RPMI8226 (cell line): ENCODE results near the gene IL15RA.
"Not testable (repeated sequence)": the region's sequence is repeated elsewhere in the genome, so short reads cannot be mapped to it uniquely, and the experiment has no call there.

ENCODE experiments used
- DNase-seq: peaks from one replicate; pipeline ENCODE4 v3.0.0-alpha.2; 2015

Gene IL15RA

DNA sequence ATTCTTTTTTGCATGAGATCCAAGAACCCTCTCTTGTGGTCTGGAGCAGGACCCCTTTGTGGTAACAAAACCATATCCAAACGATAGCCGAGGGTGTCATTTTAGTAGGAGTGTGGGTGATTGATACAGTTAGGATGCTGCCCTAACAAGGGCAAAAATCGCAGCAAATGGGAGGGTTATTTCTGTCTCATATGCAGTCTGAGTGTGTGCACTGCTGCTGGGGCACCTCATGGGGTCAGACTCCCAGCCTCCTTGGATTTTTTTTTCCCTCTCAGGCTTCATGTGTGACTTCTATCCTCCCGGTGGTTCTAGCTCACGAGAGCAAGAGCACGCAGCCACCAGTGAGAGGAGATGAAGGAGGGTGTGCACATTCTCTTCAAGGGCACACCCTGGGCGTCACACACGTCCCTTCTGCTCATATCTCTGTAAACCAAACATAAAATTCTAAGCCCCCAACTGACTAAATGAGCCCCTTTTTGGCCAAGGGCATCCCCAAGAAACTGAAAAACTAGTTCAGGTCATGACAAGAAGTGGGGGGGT is 28.6 kb upstream of the IL15RA start:
- DNase-seq: no peak

DNA sequence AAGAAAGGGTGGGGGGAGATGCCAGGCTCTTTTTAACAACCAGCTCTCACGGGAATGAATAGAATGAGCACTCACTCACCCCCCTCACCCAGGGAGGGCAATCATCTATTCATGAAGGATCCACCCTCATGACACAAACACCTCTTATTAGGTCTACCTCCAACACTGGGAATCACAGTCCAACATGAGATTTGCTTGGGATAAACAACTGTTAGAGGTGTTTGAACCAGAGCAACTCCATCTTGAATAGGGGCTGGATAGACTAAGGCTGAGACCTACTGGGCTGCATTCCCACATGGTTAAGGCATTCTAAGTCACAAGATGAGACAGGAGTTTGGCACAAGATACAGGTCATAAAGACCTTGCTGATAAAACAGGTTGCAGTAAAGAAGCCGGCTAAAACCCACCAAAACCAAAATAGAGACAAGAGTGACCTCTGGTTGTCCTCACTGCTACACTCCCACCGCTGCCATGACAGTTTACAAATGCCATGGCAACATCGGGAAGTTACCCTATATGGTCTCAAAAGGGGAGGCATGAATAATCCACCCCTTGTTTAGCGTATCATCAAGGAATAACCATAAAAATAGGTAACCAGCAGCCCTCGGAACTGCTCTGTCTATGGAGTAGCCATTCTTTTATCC is 27.9 kb upstream of the IL15RA start:
- DNase-seq: not testable (repeated sequence)

DNA sequence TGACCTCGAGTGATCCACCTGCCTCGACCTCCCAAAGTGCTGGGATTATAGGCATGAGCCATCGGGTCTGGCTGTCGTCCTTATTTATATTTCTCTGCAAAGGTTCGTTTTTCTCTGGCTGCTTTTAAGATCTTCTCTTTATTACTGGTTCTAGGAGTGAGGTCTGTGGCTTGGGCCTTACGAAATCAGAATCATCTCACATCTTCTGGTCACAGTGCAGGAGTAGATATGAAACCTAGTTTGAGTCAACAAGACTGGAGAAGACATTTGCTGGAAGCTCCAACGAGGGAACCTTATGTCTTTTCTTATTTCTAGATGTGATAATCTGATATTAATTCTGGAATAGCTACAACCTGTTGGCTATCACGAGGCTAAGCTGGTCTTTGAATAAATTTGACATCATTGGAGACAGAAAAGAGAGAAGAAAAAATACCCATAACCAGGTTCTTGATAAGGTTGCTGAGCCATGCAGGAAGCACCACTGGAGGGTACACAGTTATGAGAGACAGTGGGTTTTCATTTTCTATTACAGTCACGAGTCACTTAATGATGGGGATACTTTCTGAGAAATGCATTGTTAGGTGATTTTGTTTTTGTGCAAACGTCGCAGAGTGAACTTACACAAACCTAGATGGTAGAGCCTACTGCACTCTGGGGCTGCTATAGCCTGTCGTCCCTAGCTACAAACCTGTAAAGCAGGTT is 25.6 kb upstream of the IL15RA start:
- DNase-seq: no peak

DNA sequence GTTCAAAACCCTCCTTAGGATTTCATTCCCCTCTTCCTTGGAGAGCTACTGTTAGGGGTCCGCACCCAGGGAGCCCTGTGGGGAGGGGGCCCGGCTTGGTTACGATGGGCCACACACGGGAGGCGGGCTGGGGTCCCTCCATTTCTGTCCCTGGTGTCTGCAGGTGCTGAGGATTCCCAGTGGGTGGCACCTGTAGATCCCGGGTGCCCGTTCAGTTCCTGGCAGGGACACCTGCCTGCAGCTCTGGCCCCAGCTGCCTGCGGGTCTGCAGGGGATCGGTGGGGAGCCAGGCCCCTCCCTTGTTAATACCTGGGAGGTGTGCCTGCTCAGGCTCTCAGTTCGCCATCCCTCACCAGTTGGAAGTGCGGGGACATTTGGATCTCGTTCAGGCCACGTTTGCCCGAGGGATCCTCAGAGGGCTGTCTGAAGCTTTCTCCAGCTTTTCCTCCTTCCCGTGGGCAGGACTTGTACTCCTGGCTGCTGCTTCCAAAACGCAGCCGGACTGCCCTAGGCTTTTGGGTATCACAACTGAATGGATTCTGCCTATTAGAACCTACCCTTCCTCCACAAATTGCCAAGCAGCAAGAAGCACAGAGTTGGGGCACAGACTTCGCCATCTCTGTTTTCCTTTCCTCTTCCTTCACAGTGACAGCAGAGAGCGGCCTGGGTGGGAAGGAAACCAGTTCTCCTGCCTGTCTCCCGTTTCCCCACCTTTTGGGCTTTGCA is 22.3 kb upstream of the IL15RA start:
- DNase-seq: no peak

DNA sequence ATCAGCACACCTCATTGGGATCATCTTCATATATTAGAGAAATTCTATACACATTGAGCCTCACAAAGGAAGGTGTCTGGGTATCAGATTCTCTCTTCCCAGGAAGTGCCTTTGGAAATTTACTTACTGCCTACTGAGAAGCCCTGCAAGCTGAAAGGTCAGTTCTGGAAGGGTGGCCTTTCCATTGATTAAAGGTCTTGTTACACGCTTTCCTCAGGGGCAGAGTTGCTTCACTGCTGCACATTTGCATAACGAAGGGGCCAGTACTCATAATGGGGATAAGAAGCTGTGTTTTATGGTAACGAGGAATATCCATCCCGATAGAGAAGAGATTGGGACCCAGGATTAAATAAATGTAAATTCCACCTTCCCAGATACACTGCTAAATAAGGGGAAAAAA is 19.4 kb upstream of the IL15RA start:
- DNase-seq: no peak

DNA sequence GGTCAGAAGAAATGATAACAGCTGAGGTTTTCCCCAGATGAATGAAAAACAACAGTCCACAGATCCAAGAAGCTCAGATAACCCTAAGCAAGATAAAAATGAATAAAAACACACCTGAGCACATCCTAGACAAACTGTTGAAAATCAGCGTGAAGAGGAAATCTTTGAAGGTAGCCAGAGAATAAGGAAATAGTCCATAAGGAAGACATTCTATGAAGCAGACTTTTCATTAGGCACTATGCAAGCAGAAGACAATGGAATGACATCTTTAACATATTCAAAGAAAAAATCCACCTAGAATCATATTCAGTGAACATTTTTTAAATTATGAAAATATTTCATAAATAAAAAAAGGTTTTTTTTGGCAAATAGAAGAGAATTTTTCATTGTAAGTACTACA is 15.1 kb upstream of the IL15RA start:
- DNase-seq: no peak

DNA sequence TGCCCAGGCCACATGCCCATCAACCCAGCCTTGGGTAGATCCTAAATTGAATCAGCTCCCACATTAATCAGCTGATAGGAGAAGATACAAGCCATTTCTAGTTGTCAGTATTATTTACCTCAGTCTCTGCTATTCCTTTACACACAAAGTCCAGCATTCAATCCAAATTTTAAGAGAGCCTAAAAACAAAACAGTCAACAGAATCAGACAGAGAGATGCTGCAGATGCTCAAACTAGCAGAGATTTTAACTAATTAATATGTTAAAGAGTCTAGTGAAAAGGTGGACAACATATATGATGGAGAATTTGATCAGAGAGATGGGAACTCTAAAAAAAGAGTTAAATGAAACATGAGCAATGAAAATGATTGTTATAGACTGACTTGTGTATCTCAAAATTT is 14.4 kb upstream of the IL15RA start:
- DNase-seq: no peak

DNA sequence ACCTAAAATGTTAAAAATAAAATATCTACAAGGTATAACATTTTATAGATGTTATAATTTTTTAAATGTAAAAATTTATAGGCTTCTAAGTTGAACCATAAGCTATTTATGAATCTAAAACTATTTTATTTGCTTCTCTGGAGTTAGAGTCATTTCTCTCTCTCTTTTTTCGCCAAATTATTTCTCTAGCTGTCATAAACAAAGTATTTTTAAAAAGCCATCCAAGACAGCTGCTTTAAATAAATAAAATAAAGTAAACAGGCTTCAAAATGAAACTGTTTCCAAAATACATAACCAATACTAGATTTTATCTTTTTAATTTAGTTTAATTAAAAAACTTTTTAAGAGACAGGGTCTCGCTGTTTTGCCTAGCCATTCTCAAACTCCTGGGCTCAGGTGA is 12.4 kb upstream of the IL15RA start:
- no peak for DNase-seq

DNA sequence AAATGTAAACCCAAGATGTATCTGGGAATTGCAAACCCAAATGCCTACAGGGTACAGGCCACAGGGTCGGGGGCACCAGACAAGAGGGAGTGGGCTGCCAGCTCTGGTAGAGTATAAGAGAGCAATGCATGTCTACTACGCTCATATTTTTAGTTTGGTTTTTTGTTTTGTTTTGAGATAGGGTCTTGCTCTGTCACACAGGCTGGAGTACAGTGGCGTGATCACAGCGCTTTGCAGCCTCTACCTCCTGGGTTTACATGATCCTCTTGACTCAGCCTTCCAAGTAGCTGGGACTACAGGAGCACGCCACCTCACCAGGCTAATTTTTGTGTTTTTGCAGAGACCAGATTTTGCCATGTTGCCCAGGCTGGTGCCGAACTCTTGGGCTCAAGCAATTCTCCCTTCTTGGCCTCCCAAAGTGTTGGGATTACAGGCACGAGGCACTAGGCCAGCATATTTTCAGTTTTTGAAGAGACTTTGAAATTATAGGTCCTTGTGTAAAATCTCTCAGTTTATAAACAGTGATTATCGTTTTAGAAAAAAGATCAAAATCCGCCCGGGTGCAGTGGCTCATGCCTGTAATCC is 11.1 kb upstream of the IL15RA start:
- no peak for DNase-seq

DNA sequence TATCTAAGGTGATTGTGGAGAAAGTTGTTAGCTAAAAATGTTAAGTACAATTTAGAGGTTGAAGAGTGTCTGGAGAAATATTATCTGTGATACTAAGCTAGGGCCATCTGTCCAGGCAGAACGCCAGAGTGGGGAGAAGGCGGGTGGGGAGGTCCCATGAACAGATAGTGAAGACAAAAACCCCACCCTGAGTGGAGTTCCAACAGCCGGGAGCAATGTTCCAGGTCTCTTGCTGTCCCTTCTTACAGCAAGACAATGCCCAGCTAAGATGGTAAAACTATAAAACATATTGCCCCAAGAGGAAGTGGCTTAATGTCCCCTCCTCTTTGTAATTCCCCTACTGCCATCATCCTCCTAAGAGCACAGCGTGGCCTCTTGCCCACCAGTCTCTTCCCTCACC is 10.4 kb upstream of the IL15RA start:
- DNase-seq: no peak

DNA sequence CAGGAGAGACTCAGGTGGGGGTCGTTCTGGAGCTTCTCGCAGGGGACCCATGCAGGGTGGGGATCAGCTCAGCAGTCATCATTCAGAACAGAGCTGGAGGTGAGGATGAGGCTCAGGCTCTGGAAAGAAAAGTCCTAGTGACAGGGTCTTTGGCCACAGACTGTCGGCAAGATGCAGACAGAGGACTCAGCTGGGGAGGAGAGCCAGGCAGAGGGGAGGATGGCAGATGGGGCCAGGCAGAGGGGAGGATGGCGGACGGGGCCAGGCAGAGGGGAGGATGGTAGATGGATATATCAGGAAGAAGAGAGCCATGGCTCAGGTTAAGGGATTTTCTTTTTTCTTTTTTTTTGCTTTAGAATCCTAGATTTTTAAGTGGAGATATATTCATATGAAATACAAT is 7.7 kb upstream of the IL15RA start:
- DNase-seq: no peak

DNA sequence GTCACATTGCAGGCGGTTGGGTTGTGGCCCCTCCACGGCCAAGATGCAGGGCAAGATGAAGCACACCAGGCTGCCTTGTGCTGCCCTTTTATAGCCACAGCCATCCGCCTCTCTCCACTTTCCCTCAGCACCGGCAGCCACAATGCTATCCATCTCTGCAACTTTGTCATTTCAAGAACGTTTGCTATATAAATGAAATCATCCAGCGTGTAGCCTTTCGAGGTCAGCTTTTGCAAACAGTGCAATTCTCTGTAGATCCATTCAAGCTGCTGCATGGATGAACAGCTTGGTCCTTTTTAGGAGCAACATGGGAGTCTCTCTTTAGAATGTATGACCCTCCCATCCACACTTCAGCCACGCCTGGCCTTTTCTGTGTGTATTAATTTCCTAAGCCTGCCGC is 6.4 kb upstream of the IL15RA start:
- no peak for DNase-seq

DNA sequence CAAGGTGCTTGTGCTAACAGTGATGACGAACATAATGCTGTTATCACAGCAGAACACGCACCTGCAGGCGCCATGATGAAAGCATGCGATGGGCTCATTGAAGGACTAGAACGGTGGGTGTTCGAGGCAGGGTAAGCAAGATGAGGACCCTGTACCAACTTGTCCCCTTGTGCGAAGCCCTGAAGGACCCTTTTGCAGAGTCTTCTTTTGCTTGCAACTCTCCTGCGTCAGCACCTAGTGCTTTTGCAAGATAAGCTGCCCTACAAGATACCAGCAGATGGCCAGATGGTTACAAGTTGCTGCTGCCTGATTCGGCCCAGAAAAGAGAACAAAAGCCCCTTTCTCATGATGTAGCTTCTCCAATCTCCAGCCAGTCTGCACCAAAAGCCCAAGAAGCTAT is 4.2 kb upstream of the IL15RA start:
- DNase-seq: no peak

DNA sequence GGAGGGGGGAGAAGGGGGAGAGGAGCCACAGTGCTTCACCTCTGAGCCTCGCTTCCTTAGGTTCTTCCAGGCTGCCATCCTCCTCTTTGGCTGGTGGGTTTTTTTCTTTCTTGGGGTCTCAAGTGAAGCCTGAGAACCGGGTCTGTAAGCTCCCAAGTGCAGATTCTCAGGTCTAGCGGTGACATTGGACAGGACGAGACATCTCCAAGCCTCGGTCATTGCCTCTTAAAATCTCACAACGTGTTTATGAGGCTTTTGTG is 817 bp upstream of the IL15RA start:
- no peak for DNase-seq

DNA sequence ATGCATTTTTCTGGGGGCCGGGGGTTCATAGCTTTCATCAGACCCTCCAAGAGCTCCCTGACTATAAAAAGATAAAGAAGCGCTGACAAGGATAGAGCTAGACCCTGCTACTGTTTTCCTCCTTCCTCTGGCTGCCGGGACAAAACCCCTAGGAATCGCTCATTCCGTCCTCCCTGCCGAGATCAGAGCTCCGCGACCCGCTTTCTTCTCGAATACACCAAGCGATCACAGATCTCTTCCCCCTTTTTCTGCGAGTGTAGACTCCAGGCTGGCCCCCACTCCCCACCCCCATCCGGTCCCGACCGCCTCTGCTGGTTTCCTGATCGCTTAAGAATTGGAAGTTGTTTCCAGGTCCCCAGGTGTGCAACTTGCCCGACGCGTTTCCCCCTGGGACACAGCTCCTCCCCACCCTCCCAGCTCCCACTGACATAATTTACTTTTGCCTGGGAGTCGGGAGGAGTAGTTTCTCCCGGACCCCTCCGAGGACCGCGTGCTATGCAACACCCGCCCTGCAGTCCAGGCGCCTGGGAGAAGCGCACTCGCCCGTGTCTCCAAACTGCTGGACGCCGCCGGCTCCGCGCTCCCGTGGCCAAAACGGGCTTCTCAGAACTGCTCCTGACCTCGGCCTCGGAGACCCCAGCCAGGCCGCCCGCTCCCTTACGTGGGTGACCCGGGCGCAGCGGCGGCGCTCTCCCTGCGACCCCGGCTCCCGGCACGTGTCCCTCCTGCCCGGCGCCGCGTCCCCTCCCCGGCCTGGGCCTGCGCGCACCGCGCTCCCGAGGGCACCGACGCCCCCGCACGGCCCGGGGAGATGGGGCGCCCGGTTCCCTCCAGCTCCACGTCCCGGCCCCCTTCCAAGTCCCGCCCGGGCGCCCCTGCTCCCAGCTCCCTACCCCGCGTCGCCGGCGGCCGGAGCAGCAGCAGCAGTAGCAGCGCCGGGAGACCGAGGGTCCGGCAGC is 552 bp downstream of the IL15RA start:
- DNase-seq: peak; percentile 58

DNA sequence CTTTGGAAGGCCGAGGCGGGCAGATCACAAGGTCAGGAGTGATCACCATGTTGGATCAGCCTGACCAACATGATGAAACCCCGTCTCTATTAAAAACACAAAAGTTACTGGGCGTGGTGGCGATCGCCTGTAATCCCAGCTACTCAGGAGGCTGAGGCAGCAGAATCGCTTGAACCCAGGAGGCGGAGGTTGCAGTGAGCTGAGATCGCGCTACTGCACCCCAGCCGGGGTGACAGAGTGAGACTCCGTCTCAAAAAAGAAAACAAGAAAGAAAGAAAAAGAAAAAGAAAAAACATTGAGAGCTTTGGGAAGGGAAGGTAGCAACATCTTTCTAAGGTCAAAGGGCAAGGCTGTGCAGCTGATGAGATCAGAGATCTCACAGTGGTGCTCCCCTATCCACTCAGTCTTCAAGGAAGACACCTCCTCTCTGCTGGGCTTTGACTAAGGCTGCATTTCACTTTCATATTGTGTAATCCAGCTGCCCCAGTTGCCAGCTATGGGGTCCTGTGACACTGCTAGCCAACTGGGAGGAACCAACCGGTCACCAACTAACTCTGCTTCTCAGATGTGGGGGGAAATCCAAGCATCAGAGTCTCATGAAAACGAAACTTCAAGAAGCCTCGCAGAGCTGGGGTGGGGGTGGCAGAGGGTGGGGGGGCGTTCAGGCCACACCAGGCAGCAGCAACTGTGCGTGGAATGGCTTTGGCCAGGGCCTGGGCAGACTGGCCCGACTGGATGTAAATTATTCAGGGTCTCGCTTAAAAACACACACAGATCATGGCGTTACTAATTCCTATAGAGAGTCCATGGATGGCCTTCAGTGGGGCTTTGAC is 1.5 kb downstream of the IL15RA start:
- peak; percentile 82 for DNase-seq

DNA sequence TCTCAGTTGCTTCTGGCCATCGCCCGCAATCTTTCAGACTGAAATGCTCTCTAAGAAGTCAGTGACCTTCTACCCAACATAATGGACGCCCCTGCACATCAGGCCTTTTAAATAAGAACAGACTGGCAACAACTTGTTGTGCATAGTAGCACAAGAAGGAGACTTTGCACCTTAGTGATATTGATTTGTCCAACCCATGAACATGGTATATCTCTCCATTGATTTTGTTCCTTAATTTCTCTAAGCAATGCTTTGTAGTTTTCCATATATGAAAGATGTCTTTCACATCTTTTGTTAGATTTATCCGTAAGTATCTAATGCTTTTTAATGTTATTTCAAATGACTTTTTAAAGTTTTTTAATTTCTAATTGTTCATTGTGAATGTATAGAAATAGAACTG is 4.3 kb downstream of the IL15RA start:
- no peak for DNase-seq

DNA sequence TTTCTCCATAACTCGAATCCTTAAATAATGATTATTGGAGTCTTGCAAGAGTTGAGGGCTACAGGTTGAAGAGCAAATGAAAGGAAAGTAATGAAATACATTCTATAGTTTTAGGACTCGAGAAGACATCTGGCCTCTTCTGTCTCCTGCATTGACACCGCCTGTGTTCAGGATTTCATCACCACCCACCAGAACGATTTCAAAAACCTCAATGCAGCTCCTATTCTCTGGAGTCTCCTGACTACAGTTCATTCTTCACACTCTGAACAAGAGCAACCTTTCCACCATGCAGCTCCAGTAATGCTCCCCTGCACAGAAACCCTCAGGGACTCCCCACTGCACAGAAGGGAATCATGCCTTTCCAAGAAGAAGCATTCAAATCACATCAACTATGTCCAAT is 5.5 kb downstream of the IL15RA start:
- no peak for DNase-seq

DNA sequence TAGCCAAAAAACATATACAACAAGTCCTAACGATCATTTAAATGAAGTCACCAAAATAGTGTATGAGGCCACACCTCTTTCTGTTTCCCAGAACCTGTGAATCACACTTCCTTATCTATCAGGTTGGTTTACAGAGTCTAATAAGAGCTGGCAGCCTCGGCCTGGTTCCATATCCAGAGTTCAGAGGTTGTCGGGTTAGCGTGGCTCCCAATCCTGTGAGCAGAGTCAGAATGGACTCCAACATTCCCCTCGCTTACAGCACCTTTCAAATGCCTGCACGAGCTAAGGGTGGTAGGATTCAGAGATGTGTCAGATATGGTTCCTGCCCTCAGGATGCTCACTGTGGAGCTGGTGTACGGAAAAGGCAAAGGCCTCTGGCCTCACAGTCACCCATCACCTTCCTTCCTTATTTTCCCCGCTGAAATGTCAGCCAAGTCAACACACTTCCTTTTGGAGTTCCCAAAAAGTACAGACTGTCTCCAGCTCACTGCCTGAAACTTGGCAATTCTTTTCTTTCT is 6.0 kb downstream of the IL15RA start:
- DNase-seq: no peak

DNA sequence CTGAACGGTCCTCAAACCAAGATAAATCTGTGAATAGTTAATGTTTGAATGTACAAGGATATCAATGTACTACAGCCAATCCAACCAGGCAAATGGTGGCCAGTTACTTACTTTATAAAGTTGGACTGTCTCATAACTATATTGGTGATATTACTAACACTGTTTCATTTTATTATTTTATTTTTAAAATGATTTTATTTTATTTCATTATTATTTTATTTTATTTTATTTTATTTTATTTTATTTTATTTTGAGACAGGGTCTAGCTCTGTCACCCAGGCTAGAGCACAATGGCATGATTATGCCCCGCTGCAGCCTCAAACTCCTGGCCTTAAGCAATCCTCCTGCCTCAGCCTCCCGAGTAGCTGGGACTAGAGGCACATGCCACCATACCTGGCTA is 6.8 kb downstream of the IL15RA start:
- DNase-seq: no peak

DNA sequence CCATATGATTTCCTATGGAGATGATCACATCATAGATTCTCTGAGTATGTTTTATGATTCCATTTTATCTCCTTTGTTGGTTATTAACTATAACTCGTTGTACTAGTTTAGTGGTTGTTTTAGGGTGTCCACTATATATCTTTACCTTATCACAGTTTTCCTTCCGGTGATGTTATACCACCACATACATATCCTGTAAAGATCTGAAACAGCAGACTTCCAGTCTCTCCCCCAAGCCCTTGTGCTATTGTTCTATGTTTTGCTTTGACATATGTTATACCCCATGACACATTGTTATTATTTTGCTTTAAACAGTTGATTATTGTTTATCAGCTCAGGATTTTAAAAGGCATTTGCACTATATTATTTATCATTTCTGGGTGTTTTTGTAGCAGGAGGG is 7.3 kb downstream of the IL15RA start:
- no peak for DNase-seq
